NCI-H2107 treated with DMSO at 0.1 percent for 48 hours (cell line): Measurements from ENCODE around the gene GNL3L.
"Not testable (repeated sequence)": the region's sequence is repeated elsewhere in the genome, so short reads cannot be mapped to it uniquely, and the experiment has no call there.

Experiments
- DNase-seq: peaks from one replicate; lab custom pipeline; 2025; ENCODE audit not compliant: unreplicated experiment; lab: John Stamatoyannopoulos, UW

Gene GNL3L

GRCh38 chrX:54560411-54560810 is 30.4 kb downstream of the GNL3L start:
- no peak for DNase-seq

- DNase-seq = no peak
Measured at GRCh38 chrX:54561622-54562021, 31.6 kb downstream of the GNL3L start.

GRCh38 chrX:54564936-54565335 is 34.9 kb downstream of the GNL3L start:
- DNase-seq = no peak

GRCh38 chrX:54570332-54570731 is 40.3 kb downstream of the GNL3L start:
- DNase-seq = no peak

GRCh38 chrX:54572641-54573040 is 42.6 kb downstream of the GNL3L start:
- DNase-seq = not testable (repeated sequence)

GRCh38 chrX:54597728-54598127 is 67.7 kb downstream of the GNL3L start:
- DNase-seq = no peak

GRCh38 chrX:54602563-54602962 is 72.5 kb downstream of the GNL3L start:
- DNase-seq = no peak
